Measurements from ENCODE around the gene ECEL1.

ECEL1 gene

GRCh38 chr2:232438951-232439757 is 48.5 kb downstream of the ECEL1 start:
- DNase-seq = no peak

DNA sequence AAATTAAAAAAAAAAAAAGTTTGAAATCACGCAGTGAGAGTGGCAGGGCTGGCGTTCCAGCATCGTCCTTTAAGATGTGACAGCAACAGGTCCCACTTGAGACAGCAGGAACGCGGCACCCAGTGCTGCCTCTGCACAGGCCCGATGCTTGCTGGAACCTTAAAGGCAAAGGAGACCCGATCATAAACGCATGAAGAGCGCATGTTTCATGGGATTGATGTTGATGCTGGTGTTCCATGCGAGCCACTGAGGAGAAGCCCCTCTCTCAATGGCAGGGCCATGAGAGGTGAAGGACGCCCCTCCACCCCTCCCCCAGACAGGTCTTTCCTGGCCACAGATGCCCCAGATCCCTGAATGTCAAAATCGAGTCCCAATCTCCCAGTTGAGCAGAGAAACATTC is 49.5 kb downstream of the ECEL1 start:
- no peak for DNase-seq

GRCh38 chr2:232437195-232437571 is 50.5 kb downstream of the ECEL1 start:
- no peak for DNase-seq

DNA sequence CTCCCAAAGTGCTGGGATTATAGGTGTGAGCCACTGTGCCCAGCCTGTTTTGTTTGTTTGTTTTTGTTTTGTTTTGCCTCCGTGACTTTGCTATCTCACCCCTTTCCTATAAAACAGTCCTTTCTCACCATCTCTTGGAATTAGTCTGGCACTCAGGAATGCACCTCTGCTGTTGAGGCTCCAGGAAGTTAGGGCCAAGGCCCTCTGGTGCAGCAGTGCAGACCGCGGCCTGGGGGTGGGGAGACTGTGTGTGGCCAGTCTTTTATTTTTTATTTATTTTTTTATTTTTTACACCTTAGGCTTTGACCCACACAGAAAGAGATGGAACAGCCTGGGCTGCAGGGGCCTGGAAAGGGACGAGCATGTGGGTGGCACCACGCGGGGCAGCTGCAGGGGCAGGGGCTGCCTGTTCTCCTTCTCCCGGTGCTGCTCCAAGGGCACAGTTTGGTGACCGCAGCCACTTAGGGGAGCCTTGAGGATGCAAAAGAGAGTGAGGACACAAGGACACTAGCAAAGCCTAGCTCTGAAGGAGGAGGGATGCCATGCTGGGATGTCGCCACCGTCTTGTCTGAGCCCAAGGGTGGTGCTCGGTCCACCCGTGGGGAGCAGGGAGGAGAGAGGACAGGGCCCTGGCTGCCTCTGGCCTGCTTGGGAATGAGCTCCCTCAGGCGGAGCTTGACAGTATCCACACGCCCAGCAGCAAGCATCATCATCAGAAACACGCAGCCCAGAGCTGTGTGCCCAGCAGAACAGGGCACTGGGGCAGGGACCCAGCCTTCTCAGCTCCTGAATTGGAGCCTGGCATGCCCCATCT is 51.0 kb downstream of the ECEL1 start:
- DNase-seq = no peak

DNA sequence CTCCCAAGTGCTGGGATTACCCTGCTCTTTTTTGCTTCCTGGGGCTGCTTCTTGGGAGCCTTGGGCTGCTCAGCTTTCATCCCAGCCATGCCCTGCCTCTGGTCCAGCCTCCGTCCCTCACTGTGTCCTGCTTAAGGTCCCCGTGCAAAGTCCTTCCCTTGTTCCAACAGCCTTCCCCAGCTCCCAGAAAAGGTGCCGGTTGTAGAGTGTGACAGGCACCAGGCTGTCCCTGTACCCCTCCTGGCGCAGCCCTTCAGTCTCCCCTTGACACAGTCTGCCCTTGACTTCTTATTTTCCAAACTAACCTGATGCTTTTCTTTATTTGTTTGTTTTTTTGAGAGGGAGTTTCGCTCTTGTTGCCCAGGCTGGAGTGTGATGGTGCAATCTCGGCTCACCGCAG is 51.8 kb downstream of the ECEL1 start:
- no peak for DNase-seq

- DNase-seq = no peak
Measured at GRCh38 chr2:232435375-232435648, 52.3 kb downstream of the ECEL1 start.

- no peak for DNase-seq
Measured at GRCh38 chr2:232434563-232435374, 52.9 kb downstream of the ECEL1 start.

GRCh38 chr2:232434091-232434490 is 53.5 kb downstream of the ECEL1 start:
- no peak for DNase-seq

- peak; percentile 41 for DNase-seq
Measured at GRCh38 chr2:232433622-232434021, 54.0 kb downstream of the ECEL1 start.

GRCh38 chr2:232432598-232433184 is 54.9 kb downstream of the ECEL1 start:
- DNase-seq = no peak

DNA sequence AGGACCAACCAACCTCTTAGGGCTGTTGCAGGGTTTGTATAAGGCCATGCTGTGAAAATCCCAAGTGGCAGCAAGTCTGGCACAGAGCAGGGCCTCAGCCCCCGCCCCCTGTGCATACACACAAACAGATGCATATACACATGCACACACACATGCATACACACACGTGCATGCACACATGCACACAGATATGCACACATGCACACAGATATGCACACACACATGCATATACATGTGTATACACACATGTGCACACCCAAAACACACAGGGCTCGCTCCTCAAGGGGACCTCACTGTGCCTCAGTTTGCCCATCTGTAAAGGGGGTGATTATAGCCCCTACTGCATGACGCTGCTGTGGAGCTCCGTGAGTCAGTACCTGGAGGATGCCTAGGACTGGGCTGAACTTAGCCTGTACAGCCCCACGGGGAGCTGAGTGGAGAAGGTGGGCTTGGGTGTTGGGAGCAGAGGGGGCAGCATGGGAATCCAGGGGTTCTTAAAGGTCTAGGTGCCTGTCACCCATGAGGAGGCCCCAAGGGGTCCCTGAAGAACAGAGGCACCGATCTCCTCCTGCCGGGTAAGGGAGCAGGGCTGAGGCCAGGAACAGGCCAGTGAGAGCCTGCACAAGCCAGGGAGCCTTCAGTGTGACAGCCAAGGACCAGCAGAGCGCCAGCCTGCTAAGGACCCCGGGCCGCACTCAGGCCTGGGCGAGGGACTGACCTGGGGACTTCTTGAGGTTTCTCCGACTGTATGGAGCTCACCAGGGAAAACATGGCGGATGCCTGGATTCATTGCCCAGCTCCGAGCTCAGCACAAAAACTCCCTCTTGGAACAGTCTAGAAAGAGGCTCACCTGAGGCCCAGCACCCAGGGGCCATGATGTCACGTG is 55.7 kb downstream of the ECEL1 start:
- no peak for DNase-seq
